GM18873 (cell line): ENCODE measurements around the gene KDR.

ENCODE experiments used
- ATAC-seq: cut with Tn5 transposase; IDR thresholded peaks from one replicate; pipeline ENCODE4 v1.9.1; 2021; ENCODE audit warnings: mild to moderate bottlenecking, moderate library complexity, moderate number of reproducible peaks; ENCODE audit not compliant: unreplicated experiment, low FRiP score

Gene KDR

GRCh38 chr4:55082756-55083155 is 42.6 kb downstream of the KDR start:
- ATAC-seq = no peak

GRCh38 chr4:55080174-55080865 is 45.1 kb downstream of the KDR start:
- no peak for ATAC-seq

GRCh38 chr4:55079451-55080173 is 45.8 kb downstream of the KDR start:
- ATAC-seq = no peak

GRCh38 chr4:55078987-55079386 is 46.4 kb downstream of the KDR start:
- no peak for ATAC-seq

GRCh38 chr4:55077577-55077976 is 47.8 kb downstream of the KDR start:
- no peak for ATAC-seq

GRCh38 chr4:55075823-55076716 is 49.3 kb downstream of the KDR start:
- no peak for ATAC-seq

- ATAC-seq = no peak
Measured at GRCh38 chr4:55075376-55075775, 50.0 kb downstream of the KDR start.

GRCh38 chr4:55074386-55074785 is 51.0 kb downstream of the KDR start:
- no peak for ATAC-seq

- ATAC-seq = no peak
Measured at GRCh38 chr4:55071951-55072350, 53.4 kb downstream of the KDR start.

GRCh38 chr4:55069248-55069647 is 56.1 kb downstream of the KDR start:
- no peak for ATAC-seq

GRCh38 chr4:55068522-55068921 is 56.9 kb downstream of the KDR start:
- no peak for ATAC-seq

- ATAC-seq = no peak
Measured at GRCh38 chr4:55066018-55066417, 59.4 kb downstream of the KDR start.

GRCh38 chr4:55055529-55055928 is 69.9 kb downstream of the KDR start:
- no peak for ATAC-seq

- ATAC-seq = no peak
Measured at GRCh38 chr4:55051532-55051931, 73.9 kb downstream of the KDR start.

- no peak for ATAC-seq
Measured at GRCh38 chr4:55050418-55050950, 74.9 kb downstream of the KDR start.

GRCh38 chr4:55038176-55038890 is 87.1 kb downstream of the KDR start:
- no peak for ATAC-seq

GRCh38 chr4:55037728-55038127 is 87.7 kb downstream of the KDR start:
- no peak for ATAC-seq

GRCh38 chr4:55036405-55036804 is 89.0 kb downstream of the KDR start:
- no peak for ATAC-seq

- ATAC-seq = no peak
Measured at GRCh38 chr4:55035892-55036291, 89.5 kb downstream of the KDR start.

GRCh38 chr4:55033296-55033695 is 92.1 kb downstream of the KDR start:
- ATAC-seq = no peak
